Panc1 (cell line): ENCODE measurements around the gene ID1. TPM values are rescaled to one million over a fixed set of nuclear protein-coding genes. Genes with fewer than 3 reads are reported as not detected.

Source experiments
- ATAC-seq: fragments of 200-7000 bp; cut with Tn5 transposase; 2 replicates; pipeline ENCODE4 v1.9.1; 2020; ENCODE audit warnings: mild to moderate bottlenecking, moderate library complexity
- BruUV-seq: library from RNA; stranded (reverse); fragments of 400-500 nt; replicated peaks from 2 replicates; lab custom pipeline; 2021; lab: Mats Ljungman, UMichigan
- CTCF ChIA-PET: fragments of 300-600 bp; sonication (Branson Sonifier 250); formaldehyde crosslinking; loops from one replicate; lab custom pipeline; 2022; ENCODE audit warnings: antibody characterized with exemption; lab: Charles Lee
- POLR2A ChIA-PET: fragments of 300-600 bp; sonication (Branson Sonifier 250); formaldehyde crosslinking; loops from one replicate; lab custom pipeline; 2022; ENCODE audit warnings: antibody characterized with exemption; lab: Charles Lee
- DNase-seq: peaks from one replicate; pipeline ENCODE4 v3.0.0-alpha.2; 2010; ENCODE audit warnings: low read depth, low spot score
- H3K27ac ChIP-seq: 2 replicates; pipeline ENCODE4 v1.5.1; 2011; ENCODE audit warnings: mild to moderate bottlenecking, low read length, inconsistent platforms
- H3K27me3 ChIP-seq: fragments of 200-500 bp; sonication (Bioruptor generic); 2 replicates; pipeline ENCODE4 v1.6.0; 2014; ENCODE audit warnings: low read length, inconsistent platforms; ENCODE audit not compliant: control insufficient read depth, insufficient read depth
- H3K36me3 ChIP-seq: fragments of 200-500 bp; sonication (Bioruptor generic); 2 replicates; pipeline ENCODE4 v1.5.1; 2014; ENCODE audit warnings: inconsistent platforms, mild to moderate bottlenecking, low read length, moderate library complexity; ENCODE audit not compliant: control insufficient read depth, insufficient read depth
- H3K4me1 ChIP-seq: 2 replicates; pipeline ENCODE4 v1.5.1; 2011; ENCODE audit warnings: inconsistent platforms, mild to moderate bottlenecking, low read length, moderate library complexity; ENCODE audit not compliant: control insufficient read depth, insufficient read depth
- H3K4me3 ChIP-seq, 2 experiments: 2 replicates each; pipeline ENCODE4 v1.5.1; 2011 to 2012; ENCODE audit warnings: low read depth in 2 of 2, low read length in 2 of 2, mild to moderate bottlenecking in 2 of 2, inconsistent platforms in 1 of 2, moderate library complexity in 1 of 2
- H3K9me3 ChIP-seq: fragments of 200-500 bp; sonication (Bioruptor generic); 2 replicates; pipeline ENCODE4 v1.5.1; 2014; ENCODE audit warnings: low read depth, mild to moderate bottlenecking, inconsistent platforms, low read length, moderate library complexity; ENCODE audit not compliant: control insufficient read depth, insufficient read depth
- POLR2AphosphoS5 ChIP-seq: IDR thresholded peaks from 2 replicates; pipeline ENCODE4 v1.6.1; 2012; ENCODE audit warnings: mild to moderate bottlenecking, low read depth, low read length, moderate library complexity
- SIN3A ChIP-seq: IDR thresholded peaks from 2 replicates; pipeline ENCODE4 v1.6.1; 2012; ENCODE audit warnings: low read depth, mild to moderate bottlenecking, low read length, moderate library complexity, borderline replicate concordance; ENCODE audit not compliant: insufficient read depth
- TCF7L2 ChIP-seq: IDR thresholded peaks from 2 replicates; pipeline ENCODE4 v1.6.1; 2011; ENCODE audit warnings: mild to moderate bottlenecking, low read depth, low read length, inconsistent platforms
- in situ Hi-C: cut with HindIII; loops from 2 replicates; pipeline ENCODE4 v1.10.0; 2016; ENCODE audit warnings: low sequenced_read_pairs, low pct_unique_long_range_greater_than_20kb
- intact Hi-C: fragments of 100-400 bp; cut with micrococcal nuclease; formaldehyde crosslinking; loops from one replicate; pipeline ENCODE4 v1.10.0; 2022; ENCODE audit not compliant: unreplicated experiment
- total RNA-seq: library from RNA; stranded (reverse); gene quantifications from one replicate; pipeline ENCODE4 v1.2.1, GENCODE V29; 2021; ENCODE audit not compliant: unreplicated experiment
- TF ChIP-seq, protein P1 (sequence below): fragments of 450-650 bp; IDR thresholded peaks from 2 replicates; pipeline ENCODE4 v1.5.1; 2017; ENCODE audit warnings: mild to moderate bottlenecking
- TF ChIP-seq, protein P2 (sequence below), 2 experiments: IDR thresholded peaks; 2 replicates each; pipeline ENCODE4 v1.6.1; 2011 to 2012; ENCODE audit warnings: low read depth in 2 of 2, control low read depth in 1 of 2, low read length in 1 of 2, mild to moderate bottlenecking in 1 of 2, moderate library complexity in 1 of 2; ENCODE audit not compliant: insufficient read depth in 1 of 2

The ID1 gene
- total RNA-seq, 1 experiment from 2014 or later = 152 TPM

DNA sequence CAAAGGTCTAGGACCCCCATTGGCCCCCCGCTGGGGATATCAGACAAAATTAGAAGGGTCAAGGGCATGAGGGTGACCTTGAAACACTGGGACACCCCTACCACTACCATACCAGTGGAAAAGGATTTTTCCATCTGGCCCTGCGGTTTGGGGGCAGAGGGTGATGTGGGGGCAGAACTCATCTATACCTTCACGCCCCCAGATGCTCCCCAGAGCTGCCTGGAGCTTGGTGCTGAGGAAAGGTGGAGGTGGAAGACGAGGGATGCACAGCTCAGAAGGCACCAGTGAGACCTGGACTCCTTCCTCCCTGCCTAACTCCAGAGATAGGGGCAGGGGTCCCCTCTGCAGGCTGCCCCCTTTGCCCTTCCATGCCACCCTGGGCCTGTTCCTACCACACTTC lies 33.7 kb downstream of the ID1 start:
- ATAC-seq (no peak), DNase-seq (no peak)
- Histone ChIP-seq H3K36me3 (no peaks in the 10 kb centered on the region), H3K4me1 (no peaks in the 10 kb centered on the region), H3K9me3 (no peaks in the 10 kb centered on the region), H3K27ac (no peak overlapping the region), H3K27me3 (no peaks in the 10 kb centered on the region), H3K4me3 (no peak overlapping the region)
- TF ChIP-seq TCF7L2 = no peak
- TF ChIP-seq, protein P1, sequence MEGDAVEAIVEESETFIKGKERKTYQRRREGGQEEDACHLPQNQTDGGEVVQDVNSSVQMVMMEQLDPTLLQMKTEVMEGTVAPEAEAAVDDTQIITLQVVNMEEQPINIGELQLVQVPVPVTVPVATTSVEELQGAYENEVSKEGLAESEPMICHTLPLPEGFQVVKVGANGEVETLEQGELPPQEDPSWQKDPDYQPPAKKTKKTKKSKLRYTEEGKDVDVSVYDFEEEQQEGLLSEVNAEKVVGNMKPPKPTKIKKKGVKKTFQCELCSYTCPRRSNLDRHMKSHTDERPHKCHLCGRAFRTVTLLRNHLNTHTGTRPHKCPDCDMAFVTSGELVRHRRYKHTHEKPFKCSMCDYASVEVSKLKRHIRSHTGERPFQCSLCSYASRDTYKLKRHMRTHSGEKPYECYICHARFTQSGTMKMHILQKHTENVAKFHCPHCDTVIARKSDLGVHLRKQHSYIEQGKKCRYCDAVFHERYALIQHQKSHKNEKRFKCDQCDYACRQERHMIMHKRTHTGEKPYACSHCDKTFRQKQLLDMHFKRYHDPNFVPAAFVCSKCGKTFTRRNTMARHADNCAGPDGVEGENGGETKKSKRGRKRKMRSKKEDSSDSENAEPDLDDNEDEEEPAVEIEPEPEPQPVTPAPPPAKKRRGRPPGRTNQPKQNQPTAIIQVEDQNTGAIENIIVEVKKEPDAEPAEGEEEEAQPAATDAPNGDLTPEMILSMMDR = no peak
- TF ChIP-seq, protein P2, sequence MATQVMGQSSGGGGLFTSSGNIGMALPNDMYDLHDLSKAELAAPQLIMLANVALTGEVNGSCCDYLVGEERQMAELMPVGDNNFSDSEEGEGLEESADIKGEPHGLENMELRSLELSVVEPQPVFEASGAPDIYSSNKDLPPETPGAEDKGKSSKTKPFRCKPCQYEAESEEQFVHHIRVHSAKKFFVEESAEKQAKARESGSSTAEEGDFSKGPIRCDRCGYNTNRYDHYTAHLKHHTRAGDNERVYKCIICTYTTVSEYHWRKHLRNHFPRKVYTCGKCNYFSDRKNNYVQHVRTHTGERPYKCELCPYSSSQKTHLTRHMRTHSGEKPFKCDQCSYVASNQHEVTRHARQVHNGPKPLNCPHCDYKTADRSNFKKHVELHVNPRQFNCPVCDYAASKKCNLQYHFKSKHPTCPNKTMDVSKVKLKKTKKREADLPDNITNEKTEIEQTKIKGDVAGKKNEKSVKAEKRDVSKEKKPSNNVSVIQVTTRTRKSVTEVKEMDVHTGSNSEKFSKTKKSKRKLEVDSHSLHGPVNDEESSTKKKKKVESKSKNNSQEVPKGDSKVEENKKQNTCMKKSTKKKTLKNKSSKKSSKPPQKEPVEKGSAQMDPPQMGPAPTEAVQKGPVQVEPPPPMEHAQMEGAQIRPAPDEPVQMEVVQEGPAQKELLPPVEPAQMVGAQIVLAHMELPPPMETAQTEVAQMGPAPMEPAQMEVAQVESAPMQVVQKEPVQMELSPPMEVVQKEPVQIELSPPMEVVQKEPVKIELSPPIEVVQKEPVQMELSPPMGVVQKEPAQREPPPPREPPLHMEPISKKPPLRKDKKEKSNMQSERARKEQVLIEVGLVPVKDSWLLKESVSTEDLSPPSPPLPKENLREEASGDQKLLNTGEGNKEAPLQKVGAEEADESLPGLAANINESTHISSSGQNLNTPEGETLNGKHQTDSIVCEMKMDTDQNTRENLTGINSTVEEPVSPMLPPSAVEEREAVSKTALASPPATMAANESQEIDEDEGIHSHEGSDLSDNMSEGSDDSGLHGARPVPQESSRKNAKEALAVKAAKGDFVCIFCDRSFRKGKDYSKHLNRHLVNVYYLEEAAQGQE (IDR thresholded peaks at IDR 0.05; ENCODE audit: insufficient read depth in 1 of 2, low read depth in 2 of 2, low read length in 1 of 2) = no peak
- no peak for TF ChIP-seq SIN3A
- no peak for TF ChIP-seq POLR2AphosphoS5
- no TSS peak for BruUV-seq
- POLR2A ChIA-PET = interaction anchor here (0.5 to 1.7 kb wide), 5 partner anchors 9 to 448 kb away, joined by 3 to 9 read pairs (median 3); no protein-coding TSS in a partner anchor
- CTCF ChIA-PET = interaction anchor here (1.4 kb wide), 1 partner anchor 85 kb away, joined by 4 read pairs; no protein-coding TSS in a partner anchor
- intact Hi-C loops (loop anchor here (10.0 kb wide), 1 partner anchor 556 kb away; no protein-coding TSS in a partner anchor), in situ Hi-C loops (no loop called here)

DNA sequence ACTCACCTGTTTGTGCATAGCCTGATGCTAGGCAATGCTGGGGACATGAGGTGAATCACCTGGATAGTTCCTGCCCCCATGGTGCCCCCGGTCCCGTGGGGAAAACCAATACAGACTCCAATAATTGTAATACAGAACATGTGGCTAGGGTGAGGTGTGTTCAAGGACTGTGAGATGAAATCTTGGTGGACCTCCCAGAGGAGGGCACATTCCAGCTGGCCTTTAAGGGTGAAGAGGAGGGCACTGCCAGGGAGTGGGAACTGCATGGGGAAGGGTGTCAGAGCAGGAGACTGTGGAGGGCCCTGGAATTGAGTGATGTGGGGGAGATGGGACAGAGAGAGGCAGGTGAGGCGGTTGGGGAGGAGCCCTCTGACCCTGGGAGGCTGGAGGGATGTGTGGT lies 35.2 kb downstream of the ID1 start:
- no peak overlapping the region for H3K27ac ChIP-seq
- CTCF ChIA-PET = interaction anchor here (0.6 to 1.3 kb wide), 3 partner anchors 27 to 146 kb away, joined by 3 to 6 read pairs (median 4); no protein-coding TSS in a partner anchor
- no peak for DNase-seq

More for the DNA sequence above, 35.2 kb downstream of the ID1 start:
- Histone ChIP-seq H3K4me3 (no peak overlapping the region), H3K4me1 (no peaks in the 10 kb centered on the region), H3K27me3 (no peaks in the 10 kb centered on the region), H3K36me3 (no peaks in the 10 kb centered on the region), H3K9me3 (no peaks in the 10 kb centered on the region)
- TF ChIP-seq, protein P2 (IDR thresholded peaks at IDR 0.05; ENCODE audit: insufficient read depth in 1 of 2, low read depth in 2 of 2, low read length in 1 of 2) = no peak
- TF ChIP-seq POLR2AphosphoS5 = no peak
- TF ChIP-seq SIN3A = no peak
- TF ChIP-seq, protein P1 = no peak
- no peak for TF ChIP-seq TCF7L2
- 0 out of 2 replicates have a peak, but pooled peaks have one; percentile 5 for ATAC-seq
- POLR2A ChIA-PET = interaction anchor here (0.6 kb wide), 2 partner anchors 17 to 1256 kb away, joined by 4 to 5 read pairs; no protein-coding TSS in a partner anchor
- intact Hi-C loops (no loop called here), in situ Hi-C loops (no loop called here)
- no TSS peak for BruUV-seq
